Tibial nerve (tissue), 4 donors: ENCODE results near the gene SPOCK3. TPM values are rescaled to one million over a fixed set of nuclear protein-coding genes. Genes with fewer than 3 reads are reported as not detected.
A peak's percentile ranks its signal among the peaks of the same experiment; 100 is the strongest.

Source experiments
- DNase-seq, 2 donors: peaks; one replicate each; pipeline ENCODE4 v3.0.0-alpha.2; 2019; ENCODE audit warnings: low spot score in 2 of 2
- H3K27ac ChIP-seq, 4 donors: fragments of 200-600 bp; sonication (generic) in 3 of 4; one replicate each; pipeline ENCODE4 v1.5.1; 2017 to 2019; ENCODE audit warnings: mild to moderate bottlenecking in 1 of 4
- H3K27me3 ChIP-seq, 2 donors: fragments of 200-600 bp; sonication (generic) in 1 of 2; one replicate each; pipeline versions ENCODE4 v1.5.1 to v1.6.0; 2017 to 2019
- H3K36me3 ChIP-seq, 3 donors: fragments of 200-600 bp; sonication (generic); one replicate each; pipeline ENCODE4 v1.5.1; 2018 to 2019
- H3K4me1 ChIP-seq, 4 donors: fragments of 200-600 bp; sonication (generic) in 3 of 4; one replicate each; pipeline ENCODE4 v1.5.1; 2017 to 2019
- H3K4me3 ChIP-seq, 4 donors: fragments of 200-600 bp; sonication (generic) in 3 of 4; one replicate each; pipeline ENCODE4 v1.5.1; 2017 to 2019; ENCODE audit warnings: mild to moderate bottlenecking in 1 of 4, moderate library complexity in 1 of 4
- H3K9me3 ChIP-seq, 4 donors: fragments of 200-600 bp; sonication (generic) in 3 of 4; one replicate each; pipeline ENCODE4 v1.5.1; 2017 to 2019
- EP300 ChIP-seq, 2 donors: sonication (generic); formaldehyde crosslinking; IDR thresholded peaks; one replicate each; pipeline ENCODE4 v1.6.1; 2017; ENCODE audit warnings: antibody characterized with exemption in 2 of 2, mild to moderate bottlenecking in 1 of 2
- POLR2A ChIP-seq, 2 donors: fragments of 450-650 bp; IDR thresholded peaks; one replicate each; pipeline ENCODE4 v1.6.1; 2017; ENCODE audit warnings: antibody characterized with exemption in 2 of 2, mild to moderate bottlenecking in 2 of 2, moderate library complexity in 2 of 2
- WGBS, 2 donors: methylation state at CpG; one replicate each; pipeline ENCODE4 v1.1.5; 2018; 5-methylcytosine and 5-hydroxymethylcytosine counted together
- total RNA-seq, 4 donors: library from RNA; depleted of rRNA; stranded (reverse); fragments of >200 nt; gene quantifications; one replicate each; pipeline ENCODE4 v1.1.0, GENCODE V29; 2016
- TF ChIP-seq, protein P1 (sequence below), 5 experiments: fragments of 200-600 bp in 3 of 5; fragments of 450-650 bp in 2 of 5; sonication (generic) in 3 of 5; IDR thresholded peaks; one replicate each; pipeline ENCODE4 v1.5.1; 2016 to 2019; ENCODE audit warnings: antibody characterized with exemption in 5 of 5, mild to moderate bottlenecking in 3 of 5, moderate library complexity in 2 of 5

SPOCK3 gene
- total RNA-seq, 4 donors from 2014 or later, result 1.5 TPM; not detected in 3

DNA sequence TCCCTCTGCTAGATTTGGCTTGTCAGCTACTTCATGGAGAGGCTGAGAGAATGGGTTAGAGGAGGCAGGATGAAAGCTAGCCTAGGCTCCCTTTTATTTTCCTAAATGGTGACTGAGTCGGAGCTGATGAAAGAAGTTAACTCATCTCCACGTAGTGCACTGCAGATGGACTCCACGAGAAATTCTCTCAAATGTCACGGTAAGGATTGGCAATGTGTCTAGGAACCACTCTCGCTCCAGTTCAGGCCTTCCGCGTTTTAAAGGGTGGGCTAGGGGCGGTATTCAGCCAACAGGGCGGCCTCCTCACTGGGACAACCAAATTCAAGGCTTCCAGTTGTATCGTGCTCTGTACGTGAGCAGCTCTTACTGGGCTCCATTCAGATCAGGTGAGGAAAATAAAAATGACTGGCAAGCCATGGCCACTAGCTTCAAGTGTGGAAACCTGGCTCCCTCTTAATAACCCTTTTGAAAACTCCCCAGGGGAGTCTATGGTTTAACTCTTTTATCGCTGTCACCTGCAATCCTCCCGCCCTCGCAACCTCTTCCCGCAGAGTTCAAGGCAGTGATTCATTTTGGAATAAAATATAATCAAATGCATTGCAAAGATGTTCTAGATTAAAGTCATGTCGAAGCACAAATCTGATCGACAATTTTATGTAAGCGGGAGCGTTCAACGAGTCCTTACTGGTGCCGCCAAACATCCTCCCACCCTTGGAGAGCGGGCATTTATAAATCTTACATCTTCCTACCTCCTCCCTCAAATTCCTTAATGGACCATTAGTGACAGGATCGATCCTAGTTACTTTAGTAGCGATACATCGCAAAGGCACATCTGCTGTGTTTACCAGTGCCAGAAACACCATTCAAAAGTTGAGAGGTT is 1.2 kb downstream of the SPOCK3 start:
- 29% methylated on average over 25 of the region's 25 CpGs for WGBS, 2 donors
- no peak for DNase-seq

DNA sequence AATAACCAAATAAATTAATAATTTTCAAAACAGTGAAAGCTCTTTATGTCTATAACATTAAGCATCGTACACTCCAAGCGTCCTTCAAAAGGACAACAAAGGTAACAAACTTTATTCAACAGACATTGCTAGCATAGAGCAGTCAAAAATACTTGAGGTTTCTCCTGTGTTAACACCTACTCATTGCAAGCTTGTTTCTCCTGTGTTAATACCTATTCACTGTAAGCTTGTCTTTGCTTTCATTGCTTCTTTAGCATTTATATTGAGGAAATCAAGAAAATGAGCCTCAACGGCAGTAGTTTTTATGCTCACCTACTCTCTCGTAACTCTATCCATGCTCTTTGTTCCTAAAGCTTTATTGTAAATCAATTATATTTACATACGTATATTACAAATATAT is 3.5 kb downstream of the SPOCK3 start:
- no peak for DNase-seq

More for the DNA sequence above, 1.2 kb downstream of the SPOCK3 start:
- Histone ChIP-seq H3K4me3 (peak overlapping the region in 3 of 4 donors; percentile 3 to 46 (median 26)), H3K4me1 (peaks cover 0 to 11% (median 1%) of the 10 kb centered on the region in 4 donors), H3K27ac (no peak overlapping the region), H3K27me3 (peaks cover 0 to 32% of the 10 kb centered on the region in 2 donors), H3K36me3 (no peaks in the 10 kb centered on the region), H3K9me3 (no peaks in the 10 kb centered on the region)
- TF ChIP-seq POLR2A (IDR thresholded peaks at IDR 0.05), result no peak
- TF ChIP-seq, protein P1, sequence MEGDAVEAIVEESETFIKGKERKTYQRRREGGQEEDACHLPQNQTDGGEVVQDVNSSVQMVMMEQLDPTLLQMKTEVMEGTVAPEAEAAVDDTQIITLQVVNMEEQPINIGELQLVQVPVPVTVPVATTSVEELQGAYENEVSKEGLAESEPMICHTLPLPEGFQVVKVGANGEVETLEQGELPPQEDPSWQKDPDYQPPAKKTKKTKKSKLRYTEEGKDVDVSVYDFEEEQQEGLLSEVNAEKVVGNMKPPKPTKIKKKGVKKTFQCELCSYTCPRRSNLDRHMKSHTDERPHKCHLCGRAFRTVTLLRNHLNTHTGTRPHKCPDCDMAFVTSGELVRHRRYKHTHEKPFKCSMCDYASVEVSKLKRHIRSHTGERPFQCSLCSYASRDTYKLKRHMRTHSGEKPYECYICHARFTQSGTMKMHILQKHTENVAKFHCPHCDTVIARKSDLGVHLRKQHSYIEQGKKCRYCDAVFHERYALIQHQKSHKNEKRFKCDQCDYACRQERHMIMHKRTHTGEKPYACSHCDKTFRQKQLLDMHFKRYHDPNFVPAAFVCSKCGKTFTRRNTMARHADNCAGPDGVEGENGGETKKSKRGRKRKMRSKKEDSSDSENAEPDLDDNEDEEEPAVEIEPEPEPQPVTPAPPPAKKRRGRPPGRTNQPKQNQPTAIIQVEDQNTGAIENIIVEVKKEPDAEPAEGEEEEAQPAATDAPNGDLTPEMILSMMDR (IDR thresholded peaks at IDR 0.05), result no peak

DNA sequence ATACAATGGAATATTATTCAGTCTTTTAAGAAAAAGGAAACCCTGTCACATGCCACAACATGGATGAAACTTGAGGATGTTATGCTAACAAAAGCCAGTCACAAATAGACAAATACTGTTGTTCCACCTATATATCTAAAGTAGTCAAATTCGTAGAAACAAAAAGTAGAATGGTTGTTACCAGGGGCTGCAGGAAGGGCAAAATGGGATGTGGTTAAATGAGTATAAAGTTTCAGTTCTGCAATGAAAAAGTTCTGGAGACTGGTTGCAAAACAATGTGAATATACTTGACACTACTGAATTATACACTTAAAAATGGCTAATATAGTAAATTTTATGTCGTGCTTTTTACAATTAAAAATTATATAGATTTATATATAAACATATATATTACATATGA is 12.2 kb downstream of the SPOCK3 start:
- 68 to 73% methylated on average over 2 of the region's 2 CpGs for WGBS, 2 donors
- no peaks in the 10 kb centered on the region for H3K9me3 ChIP-seq
- H3K4me3 ChIP-seq, result no peak overlapping the region
- TF ChIP-seq EP300 (IDR thresholded peaks at IDR 0.05) (no peak), POLR2A (IDR thresholded peaks at IDR 0.05) (no peak)
- TF ChIP-seq, protein P1 (IDR thresholded peaks at IDR 0.05), result no peak
- H3K27ac ChIP-seq, result no peak overlapping the region
- H3K4me1 ChIP-seq, result no peaks in the 10 kb centered on the region
- no peak for DNase-seq
- H3K27me3 ChIP-seq, result no peaks in the 10 kb centered on the region
- H3K36me3 ChIP-seq, result no peaks in the 10 kb centered on the region

More for the DNA sequence above, 3.5 kb downstream of the SPOCK3 start:
- H3K27ac ChIP-seq, result no peak overlapping the region
- H3K4me3 ChIP-seq, result no peak overlapping the region
- peaks cover 0 to 32% of the 10 kb centered on the region in 2 donors for H3K27me3 ChIP-seq
- peaks cover 0 to 11% (median 1%) of the 10 kb centered on the region in 4 donors for H3K4me1 ChIP-seq
- 83 to 85% methylated on average over 5 of the region's 5 CpGs for WGBS, 2 donors
- TF ChIP-seq POLR2A (IDR thresholded peaks at IDR 0.05), result no peak
- TF ChIP-seq EP300 (IDR thresholded peaks at IDR 0.05), result no peak
- TF ChIP-seq, protein P1 (IDR thresholded peaks at IDR 0.05), result no peak
- no peaks in the 10 kb centered on the region for H3K9me3 ChIP-seq
- no peaks in the 10 kb centered on the region for H3K36me3 ChIP-seq

DNA sequence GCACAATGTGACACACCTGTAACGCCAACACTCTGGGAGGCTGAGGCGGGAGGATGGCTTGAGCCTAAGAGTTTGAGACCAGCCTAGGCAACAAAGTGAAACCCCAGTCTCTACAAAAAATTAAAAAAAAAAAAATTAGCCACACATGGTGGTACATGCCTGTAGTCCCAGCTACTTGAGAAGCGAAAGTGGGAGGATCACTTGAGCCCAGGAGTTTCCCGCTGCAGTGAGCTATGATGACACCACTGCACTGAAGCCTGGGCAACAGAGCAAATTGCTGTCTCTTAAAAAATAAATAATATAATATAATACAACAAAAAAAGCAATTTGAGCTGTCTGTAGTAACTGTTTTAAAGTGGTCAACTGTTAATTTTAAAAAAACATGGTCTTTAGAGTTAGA is 13.2 kb downstream of the SPOCK3 start:
- TF ChIP-seq, protein P1 (IDR thresholded peaks at IDR 0.05), result no peak
- TF ChIP-seq POLR2A (IDR thresholded peaks at IDR 0.05) (no peak), EP300 (IDR thresholded peaks at IDR 0.05) (no peak)
- no peak overlapping the region for H3K27ac ChIP-seq
- no peak for DNase-seq
- H3K4me1 ChIP-seq, result no peaks in the 10 kb centered on the region
- H3K27me3 ChIP-seq, result no peaks in the 10 kb centered on the region
- no peaks in the 10 kb centered on the region for H3K36me3 ChIP-seq
- no peak overlapping the region for H3K4me3 ChIP-seq
- WGBS, 2 donors, result 93 to 98% methylated on average over 4 of the region's 4 CpGs
- H3K9me3 ChIP-seq, result no peaks in the 10 kb centered on the region

DNA sequence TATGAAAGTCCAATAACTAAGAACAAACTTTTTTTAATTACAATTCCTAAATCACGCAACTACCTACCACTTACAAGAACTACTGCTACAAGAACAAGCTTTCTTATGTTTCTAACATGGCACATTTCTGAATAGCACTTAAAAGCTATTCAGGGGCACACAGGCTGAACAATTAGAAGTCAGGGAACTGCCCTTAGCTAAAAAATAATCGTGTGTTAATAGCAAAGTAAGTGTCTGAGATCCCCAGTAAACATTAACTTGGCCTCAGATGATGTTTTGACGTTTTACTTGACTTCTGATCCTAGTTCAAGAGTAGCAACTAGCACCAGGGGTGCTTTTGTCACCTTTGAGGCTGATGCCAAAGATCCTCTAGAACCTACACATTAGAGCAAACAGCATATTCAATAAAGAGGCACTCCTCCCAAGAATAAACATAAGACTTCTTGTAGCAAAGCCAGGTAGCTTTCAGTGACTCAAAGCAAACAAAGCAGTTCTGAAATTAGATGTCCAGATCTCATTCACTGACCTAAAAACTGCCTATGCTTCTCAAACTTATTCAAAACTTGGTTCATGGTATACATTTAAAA is 16.2 kb downstream of the SPOCK3 start:
- Histone ChIP-seq H3K9me3 (no peaks in the 10 kb centered on the region), H3K27me3 (no peaks in the 10 kb centered on the region), H3K36me3 (no peaks in the 10 kb centered on the region), H3K27ac (no peak overlapping the region), H3K4me1 (no peaks in the 10 kb centered on the region), H3K4me3 (no peak overlapping the region)
- no peak for DNase-seq
- WGBS, 2 donors, result 52 to 62% methylated on average over 3 of the region's 3 CpGs
- TF ChIP-seq EP300 (IDR thresholded peaks at IDR 0.05) (no peak), POLR2A (IDR thresholded peaks at IDR 0.05) (no peak)
- TF ChIP-seq, protein P1 (IDR thresholded peaks at IDR 0.05), result no peak
